HG03060 (cell line): ENCODE data around the gene EVA1C.
"Not testable (repeated sequence)": the region's sequence is repeated elsewhere in the genome, so short reads cannot be mapped to it uniquely, and the experiment has no call there.

ENCODE experiments used
- ATAC-seq: cut with Tn5 transposase; IDR thresholded peaks from one replicate; pipeline ENCODE4 v1.9.1; 2021; ENCODE audit warnings: low read depth, moderate number of reproducible peaks; ENCODE audit not compliant: unreplicated experiment

EVA1C gene

GRCh38 chr21:32484706-32485380 lies 72.3 kb downstream of the EVA1C start:
- ATAC-seq, result no peak

GRCh38 chr21:32492376-32492775 lies 79.9 kb downstream of the EVA1C start:
- ATAC-seq, result no peak

GRCh38 chr21:32494934-32495709 lies 82.6 kb downstream of the EVA1C start:
- ATAC-seq, result no peak

- ATAC-seq, result no peak
Observed at GRCh38 chr21:32496568-32496967, 84.1 kb downstream of the EVA1C start.

GRCh38 chr21:32499249-32500055 lies 86.9 kb downstream of the EVA1C start:
- no peak for ATAC-seq

GRCh38 chr21:32503641-32504040 lies 91.1 kb downstream of the EVA1C start:
- not testable (repeated sequence) for ATAC-seq

- ATAC-seq, result not testable (repeated sequence)
Observed at GRCh38 chr21:32505767-32506166, 93.3 kb downstream of the EVA1C start.

GRCh38 chr21:32506411-32506965 lies 94.0 kb downstream of the EVA1C start:
- not testable (repeated sequence) for ATAC-seq

- ATAC-seq, result no peak
Observed at GRCh38 chr21:32507342-32507919, 94.9 kb downstream of the EVA1C start.

GRCh38 chr21:32508036-32508435 lies 95.5 kb downstream of the EVA1C start:
- not testable (repeated sequence) for ATAC-seq

- no peak for ATAC-seq
Observed at GRCh38 chr21:32508558-32508957, 96.1 kb downstream of the EVA1C start.

- not testable (repeated sequence) for ATAC-seq
Observed at GRCh38 chr21:32508975-32509374, 96.5 kb downstream of the EVA1C start.

GRCh38 chr21:32514275-32515055 lies 102.0 kb downstream of the EVA1C start:
- no peak for ATAC-seq

- no peak for ATAC-seq
Observed at GRCh38 chr21:32515874-32516273, 103.4 kb downstream of the EVA1C start.

- ATAC-seq, result no peak
Observed at GRCh38 chr21:32516756-32517649, 104.5 kb downstream of the EVA1C start.

GRCh38 chr21:32519945-32520874 lies 107.7 kb downstream of the EVA1C start:
- ATAC-seq, result no peak

GRCh38 chr21:32520875-32521735 lies 108.6 kb downstream of the EVA1C start:
- ATAC-seq, result no peak
